Ovary (tissue), 9 donors: Measurements from ENCODE around the gene PUS7L. TPM values are rescaled to one million over a fixed set of nuclear protein-coding genes. Genes with fewer than 3 reads are reported as not detected.

Source experiments
- DNase-seq, 5 donors: peaks; one replicate each; pipeline ENCODE4 v3.0.0-alpha.2; 2019 to 2020
- H3K27ac ChIP-seq, 2 donors: fragments of 200-600 bp; one replicate each; pipeline versions ENCODE4 v1.5.1 to v1.8.0; 2019 to 2022
- H3K27me3 ChIP-seq: fragments of 200-600 bp; one replicate; pipeline ENCODE4 v1.8.0; 2022
- H3K36me3 ChIP-seq: fragments of 200-600 bp; sonication (generic); one replicate; pipeline ENCODE4 v1.5.1; 2019
- H3K4me1 ChIP-seq: one replicate; pipeline ENCODE4 v1.8.1; 2013; ENCODE audit warnings: mild to moderate bottlenecking, moderate library complexity; ENCODE audit not compliant: insufficient read depth
- H3K4me3 ChIP-seq: fragments of 200-600 bp; sonication (generic); one replicate; pipeline ENCODE4 v1.5.1; 2017
- H3K9me3 ChIP-seq, 2 donors: fragments of 200-600 bp in 1 of 2; sonication (generic) in 1 of 2; one replicate each; pipeline versions ENCODE4 v1.5.1 to v1.8.1; 2013 to 2019; ENCODE audit warnings: mild to moderate bottlenecking in 1 of 2, moderate library complexity in 1 of 2
- EP300 ChIP-seq: sonication (generic); formaldehyde crosslinking; IDR thresholded peaks from one replicate; pipeline ENCODE4 v1.6.1; 2017; ENCODE audit warnings: antibody characterized with exemption
- POLR2A ChIP-seq: fragments of 450-650 bp; IDR thresholded peaks from one replicate; pipeline ENCODE4 v1.6.1; 2017; ENCODE audit warnings: antibody characterized with exemption, mild to moderate bottlenecking, moderate library complexity
- WGBS, 3 donors: extraction: QIAGEN DNeasy Blood & Tissue Kit in 1 of 3; methylation state at CpG; one replicate each; pipeline versions ENCODE4 v1.1.5 to v1.1.7; 2013 to 2017; 5-methylcytosine and 5-hydroxymethylcytosine counted together
- intact Hi-C, 4 donors: fragments of 100-400 bp; cut with DNase I; formaldehyde crosslinking; loops; one replicate each; pipeline versions ENCODE4 v1.11.0 to v1.15.1; 2022 to 2023
- polyA plus RNA-seq, 2 donors: library from polyadenylated mRNA; stranded (reverse); fragments of 200-250 nt in 1 of 2; fragments of 350-450 nt in 1 of 2; fragmentation: Illumina TruSeq in 1 of 2; extraction: RNeasy Lipid Tissue Mini Kit (QIAGEN cat#74804) in 1 of 2; gene quantifications; one replicate each; pipeline ENCODE4 v1.2.3, GENCODE V29; 2013 to 2014
- total RNA-seq, 7 donors: library from RNA; depleted of rRNA in 2 of 7; stranded (reverse); fragments of >200 nt in 2 of 7; fragmentation: NEBNext Ultra II Directional in 3 of 7; extraction: Animal tissue kit (Norgen Biotek cat#: 25700) in 3 of 7; gene quantifications; one replicate each; pipeline versions ENCODE4 v1.1.0 to v1.2.4, GENCODE V29; 2016 to 2023
- TF ChIP-seq, protein P1 (sequence below), 3 donors: fragments of 450-650 bp in 2 of 3; fragments of 200-600 bp in 1 of 3; IDR thresholded peaks; one replicate each; pipeline versions ENCODE4 v1.5.1 to v1.8.0; 2016 to 2022; ENCODE audit warnings: antibody characterized with exemption in 3 of 3, mild to moderate bottlenecking in 1 of 3
- donor health status: DM: no; HTN: no; CAD: no; lungs with moderate emphysema.
- donor health status: DM: no; HTN: no; CAD: no.
- donor health status: Bipolar disorder and iron deficiency.
- donor health status: DM: yes; HTN: yes; CAD: no.
- donor health status: DM: no; HTN: no; CAD: no.
- donor health status: DM: yes; HTN: yes; CAD: no.

PUS7L gene
- total and polyA plus RNA-seq, 9 donors: 1.6 to 25.3 (median 11.8) TPM

GRCh38 chr12:43763769-43764168 is 5.2 kb upstream of the PUS7L start:
- Histone ChIP-seq H3K9me3 (no peaks in the 10 kb centered on the region), H3K4me3 (no peak overlapping the region), H3K4me1 (peaks cover 7% of the 10 kb centered on the region), H3K27me3 (no peaks in the 10 kb centered on the region), H3K27ac (no peak overlapping the region), H3K36me3 (no peaks in the 10 kb centered on the region)
- no peak for DNase-seq
- intact Hi-C loops: no loop called here
- TF ChIP-seq POLR2A: no peak
- TF ChIP-seq, protein P1, sequence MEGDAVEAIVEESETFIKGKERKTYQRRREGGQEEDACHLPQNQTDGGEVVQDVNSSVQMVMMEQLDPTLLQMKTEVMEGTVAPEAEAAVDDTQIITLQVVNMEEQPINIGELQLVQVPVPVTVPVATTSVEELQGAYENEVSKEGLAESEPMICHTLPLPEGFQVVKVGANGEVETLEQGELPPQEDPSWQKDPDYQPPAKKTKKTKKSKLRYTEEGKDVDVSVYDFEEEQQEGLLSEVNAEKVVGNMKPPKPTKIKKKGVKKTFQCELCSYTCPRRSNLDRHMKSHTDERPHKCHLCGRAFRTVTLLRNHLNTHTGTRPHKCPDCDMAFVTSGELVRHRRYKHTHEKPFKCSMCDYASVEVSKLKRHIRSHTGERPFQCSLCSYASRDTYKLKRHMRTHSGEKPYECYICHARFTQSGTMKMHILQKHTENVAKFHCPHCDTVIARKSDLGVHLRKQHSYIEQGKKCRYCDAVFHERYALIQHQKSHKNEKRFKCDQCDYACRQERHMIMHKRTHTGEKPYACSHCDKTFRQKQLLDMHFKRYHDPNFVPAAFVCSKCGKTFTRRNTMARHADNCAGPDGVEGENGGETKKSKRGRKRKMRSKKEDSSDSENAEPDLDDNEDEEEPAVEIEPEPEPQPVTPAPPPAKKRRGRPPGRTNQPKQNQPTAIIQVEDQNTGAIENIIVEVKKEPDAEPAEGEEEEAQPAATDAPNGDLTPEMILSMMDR (IDR thresholded peaks at IDR 0.05): no peak
- no peak for TF ChIP-seq EP300

- TF ChIP-seq, protein P1 (IDR thresholded peaks at IDR 0.05): no peak
- TF ChIP-seq EP300 (no peak), POLR2A (no peak)
- H3K27me3 ChIP-seq: no peaks in the 10 kb centered on the region
- intact Hi-C loops: no loop called here
- H3K9me3 ChIP-seq: no peaks in the 10 kb centered on the region
- H3K4me1 ChIP-seq: peaks cover 12% of the 10 kb centered on the region
- H3K27ac ChIP-seq: no peak overlapping the region
- no peak overlapping the region for H3K4me3 ChIP-seq
- H3K36me3 ChIP-seq: no peaks in the 10 kb centered on the region
- no peak for DNase-seq
These were observed 4.0 kb upstream of the PUS7L start for GRCh38 chr12:43762596-43762995.

DNA sequence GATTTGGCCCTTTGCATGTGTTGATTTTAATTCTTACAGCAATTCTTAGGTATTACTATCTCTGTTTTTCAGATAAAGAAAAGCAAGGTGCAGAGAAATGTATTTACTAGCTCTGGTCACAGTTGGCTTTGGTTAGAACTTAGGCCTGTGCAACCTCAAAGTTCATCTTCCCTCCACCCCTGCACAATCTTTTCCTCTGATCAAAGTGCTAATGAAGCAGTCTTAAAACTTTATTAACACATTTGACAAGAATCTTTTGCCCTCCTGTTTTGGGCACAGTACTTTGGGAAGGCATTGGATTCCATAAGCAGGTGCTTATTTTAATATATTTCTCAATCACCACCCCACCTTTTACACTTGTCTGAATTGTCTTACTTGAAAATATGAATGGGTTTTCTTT is 2.9 kb upstream of the PUS7L start:
- TF ChIP-seq EP300 (no peak), POLR2A (no peak)
- TF ChIP-seq, protein P1 (IDR thresholded peaks at IDR 0.05): no peak
- intact Hi-C loops: no loop called here
- no peaks in the 10 kb centered on the region for H3K36me3 ChIP-seq
- peaks cover 12% of the 10 kb centered on the region for H3K4me1 ChIP-seq
- no peak for DNase-seq
- no peak overlapping the region for H3K27ac ChIP-seq
- H3K4me3 ChIP-seq: no peak overlapping the region
- no peaks in the 10 kb centered on the region for H3K9me3 ChIP-seq
- H3K27me3 ChIP-seq: no peaks in the 10 kb centered on the region

DNA sequence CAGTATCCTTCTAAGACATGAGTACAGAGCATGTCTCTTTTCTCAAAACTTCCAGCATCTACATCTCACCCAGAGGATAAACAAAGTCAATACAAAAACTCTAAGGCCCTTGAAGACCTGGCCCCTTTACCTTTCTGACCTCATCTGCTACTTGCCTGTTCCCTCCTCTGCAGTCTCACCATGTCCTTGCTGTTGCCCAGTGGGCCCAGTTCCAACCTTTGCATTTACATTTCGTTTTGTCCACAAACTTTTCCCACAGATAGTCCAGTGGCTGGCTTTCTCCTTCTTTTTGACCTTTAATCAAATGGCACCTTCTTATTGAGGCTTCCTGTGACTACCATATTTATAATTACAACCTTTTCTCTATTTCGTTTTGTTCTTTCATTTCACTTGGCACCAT is 1.8 kb upstream of the PUS7L start:
- intact Hi-C loops: no loop called here

More for the DNA sequence above, 1.8 kb upstream of the PUS7L start:
- Histone ChIP-seq H3K9me3 (no peaks in the 10 kb centered on the region), H3K4me3 (no peak overlapping the region), H3K36me3 (no peaks in the 10 kb centered on the region), H3K4me1 (peaks cover 12% of the 10 kb centered on the region), H3K27me3 (no peaks in the 10 kb centered on the region), H3K27ac (no peak overlapping the region)
- TF ChIP-seq, protein P1 (IDR thresholded peaks at IDR 0.05): no peak
- TF ChIP-seq POLR2A (no peak), EP300 (no peak)
- 75 to 79% (median 77%) methylated on average over 2 of the region's 2 CpGs for WGBS, 3 donors
- no peak for DNase-seq
